DLD1 (cell line): ENCODE measurements around the gene PRXL2A.
"Not testable (repeated sequence)": the region's sequence is repeated elsewhere in the genome, so short reads cannot be mapped to it uniquely, and the experiment has no call there.

ENCODE experiments used
- in situ Hi-C: cut with HindIII; loops from 2 replicates; pipeline ENCODE4 v1.10.0; 2017; ENCODE audit warnings: low sequenced_read_pairs

Gene PRXL2A

DNA sequence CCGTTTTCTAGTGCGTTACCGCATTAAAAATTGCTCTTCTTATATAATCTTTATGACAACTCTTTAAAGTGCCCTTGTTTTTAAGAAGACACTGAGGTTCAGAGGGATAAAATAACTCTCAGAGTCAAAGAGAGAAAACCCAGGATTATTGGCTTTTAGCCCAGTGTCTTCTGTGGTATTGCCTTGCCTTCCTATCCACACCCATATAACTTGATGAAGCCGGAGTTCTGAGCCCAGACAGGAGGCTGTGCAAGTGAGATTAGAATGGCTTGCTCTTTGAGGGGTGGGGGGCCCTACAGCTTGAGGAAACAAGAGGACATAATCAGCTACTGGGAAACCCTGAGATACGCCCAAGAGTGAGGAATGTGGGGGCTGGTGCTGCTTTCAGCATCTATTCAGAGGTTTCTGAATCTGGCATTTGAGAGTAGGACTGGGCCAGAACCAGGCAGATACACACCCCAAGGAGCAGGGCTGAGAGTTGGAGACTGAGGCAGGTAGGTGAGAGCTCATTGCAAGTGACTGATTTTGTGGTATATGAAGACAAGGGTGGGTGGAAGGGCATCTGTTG is 2.3 kb downstream of the PRXL2A start:
- in situ Hi-C loops: no loop called here

DNA sequence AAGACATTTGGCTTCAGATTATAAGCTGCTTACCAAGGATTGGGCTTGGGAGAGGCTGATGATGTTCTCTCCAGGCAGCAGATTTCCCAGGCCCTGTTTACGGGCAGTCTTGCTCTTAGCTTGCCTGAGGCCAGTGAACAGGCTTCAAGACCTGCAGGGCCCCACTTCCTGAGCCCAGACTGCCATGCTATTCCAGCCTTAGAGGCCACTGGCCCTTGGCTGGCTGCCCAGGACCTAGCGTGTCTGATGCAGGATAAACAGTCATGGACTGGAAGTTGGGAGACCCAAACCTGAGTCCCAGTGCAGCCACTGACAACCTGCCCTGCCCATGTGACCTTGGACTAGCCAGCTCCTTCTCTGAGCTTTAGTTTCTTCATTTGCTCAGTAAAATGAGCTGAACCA is 2.9 kb downstream of the PRXL2A start:
- in situ Hi-C loops: no loop called here

DNA sequence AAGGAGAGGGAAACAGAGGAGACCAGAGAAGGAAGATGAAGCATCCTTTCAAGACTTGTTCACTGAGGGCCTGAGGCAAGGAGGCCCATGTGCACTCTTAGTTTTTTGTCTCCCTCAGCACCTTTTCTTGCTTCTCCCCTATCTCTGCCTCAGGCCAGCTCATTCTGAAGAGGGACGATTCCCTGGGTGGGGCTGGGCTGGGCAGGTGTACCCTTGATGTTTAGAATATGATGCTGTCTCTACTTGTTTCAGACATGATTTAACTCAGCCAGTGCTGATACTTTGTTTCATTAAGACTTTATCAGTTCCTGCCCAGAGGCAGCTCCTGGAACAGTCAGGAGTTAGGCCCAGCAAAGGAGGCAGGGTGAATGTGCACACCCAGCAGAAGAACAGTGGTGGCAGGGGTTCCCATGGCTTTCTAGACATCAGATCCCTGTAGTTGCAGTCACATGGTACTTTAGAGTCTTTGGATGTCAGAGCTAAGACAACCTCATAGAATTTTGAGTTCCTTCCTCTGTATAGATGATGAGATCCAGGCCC is 3.4 kb downstream of the PRXL2A start:
- in situ Hi-C loops: no loop called here

DNA sequence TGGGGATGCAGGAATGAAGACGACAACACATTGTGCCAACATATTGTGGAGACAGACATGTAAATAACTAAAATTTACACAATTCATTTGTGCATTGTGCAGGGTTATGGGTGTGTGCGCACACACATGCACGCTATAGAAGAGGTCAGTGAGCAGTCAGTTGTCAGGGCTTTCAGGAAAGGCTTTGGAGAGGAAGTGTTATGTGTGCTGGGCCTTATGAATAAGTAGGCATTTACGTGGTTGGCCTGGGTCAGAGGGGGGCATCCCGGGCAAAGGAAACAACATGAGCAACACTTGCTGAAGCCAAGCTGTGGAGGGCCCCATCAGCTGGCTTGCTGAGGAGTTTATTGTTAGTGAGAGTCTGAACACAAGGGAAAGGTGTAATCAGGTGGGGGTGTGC is 4.1 kb downstream of the PRXL2A start:
- in situ Hi-C loops: no loop called here

DNA sequence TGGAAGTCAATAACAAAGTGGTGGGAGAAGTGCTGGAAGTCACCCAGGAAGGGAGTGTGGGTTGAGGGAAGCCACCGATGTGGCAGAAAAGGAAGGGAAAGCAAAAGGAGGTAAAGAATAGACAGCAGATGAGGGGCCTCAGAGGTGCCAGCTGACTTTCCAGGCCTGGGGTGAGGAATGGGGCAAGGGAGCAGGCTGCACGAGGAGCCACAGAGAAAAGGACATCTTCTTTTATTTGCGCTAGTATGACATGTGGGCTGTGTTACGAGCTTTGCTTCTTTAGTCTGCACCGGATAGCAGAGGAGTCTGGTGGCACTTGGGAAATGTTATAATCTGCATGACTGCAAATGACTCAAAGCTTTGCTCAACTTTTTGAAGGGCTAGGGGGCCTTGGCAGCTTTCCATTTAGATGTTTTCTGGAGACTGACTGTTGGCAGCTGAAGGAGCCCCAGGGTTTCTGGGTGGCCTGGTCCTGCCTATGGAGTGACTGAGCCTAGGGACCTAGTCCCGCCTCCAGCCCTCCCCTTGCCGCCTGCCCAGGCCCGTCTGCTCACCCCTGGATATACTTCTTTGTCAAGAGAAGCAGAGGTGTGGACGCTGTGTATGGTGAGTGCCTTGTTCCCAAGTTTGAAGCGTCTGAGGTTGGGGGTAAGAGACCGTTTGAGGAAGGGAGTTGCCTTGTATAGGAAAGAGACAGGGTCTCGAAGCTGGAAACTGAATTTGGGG is 5.1 kb downstream of the PRXL2A start:
- in situ Hi-C loops: no loop called here

DNA sequence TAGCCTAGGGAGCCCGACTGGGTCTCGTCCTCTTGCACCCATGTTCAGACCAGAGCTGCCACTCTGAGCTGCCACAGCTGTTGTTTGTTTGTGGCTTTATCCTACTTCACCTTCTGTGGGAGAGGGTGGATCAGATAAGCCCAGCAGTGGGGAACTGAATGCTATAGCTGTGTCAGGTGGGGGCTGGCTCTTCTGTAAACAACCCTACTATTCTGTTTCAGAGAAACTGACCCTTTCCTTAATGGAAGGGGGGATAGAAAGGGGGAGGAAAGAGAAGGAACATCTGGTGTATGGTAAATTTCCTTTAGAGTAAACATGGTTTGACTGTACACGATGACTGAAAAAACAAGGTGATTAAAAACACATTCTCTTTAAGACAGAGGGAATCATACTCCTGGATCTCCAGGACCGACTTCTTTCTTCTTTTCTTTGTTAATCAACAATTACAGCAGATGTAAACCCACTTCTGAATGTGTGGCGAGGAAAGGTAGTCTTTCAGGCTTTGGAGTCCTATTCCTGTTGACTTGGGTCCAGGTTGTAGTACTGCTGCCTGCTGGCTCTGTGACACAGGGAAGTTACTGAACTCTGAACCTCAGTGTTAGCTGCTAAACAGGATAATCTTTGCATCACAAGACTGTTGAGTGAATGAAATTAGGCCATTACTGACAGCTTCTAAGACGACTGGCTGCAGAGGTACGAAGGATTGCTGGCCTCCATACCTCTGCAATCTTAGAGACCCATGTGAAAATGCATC is 6.0 kb downstream of the PRXL2A start:
- in situ Hi-C loops: no loop called here

DNA sequence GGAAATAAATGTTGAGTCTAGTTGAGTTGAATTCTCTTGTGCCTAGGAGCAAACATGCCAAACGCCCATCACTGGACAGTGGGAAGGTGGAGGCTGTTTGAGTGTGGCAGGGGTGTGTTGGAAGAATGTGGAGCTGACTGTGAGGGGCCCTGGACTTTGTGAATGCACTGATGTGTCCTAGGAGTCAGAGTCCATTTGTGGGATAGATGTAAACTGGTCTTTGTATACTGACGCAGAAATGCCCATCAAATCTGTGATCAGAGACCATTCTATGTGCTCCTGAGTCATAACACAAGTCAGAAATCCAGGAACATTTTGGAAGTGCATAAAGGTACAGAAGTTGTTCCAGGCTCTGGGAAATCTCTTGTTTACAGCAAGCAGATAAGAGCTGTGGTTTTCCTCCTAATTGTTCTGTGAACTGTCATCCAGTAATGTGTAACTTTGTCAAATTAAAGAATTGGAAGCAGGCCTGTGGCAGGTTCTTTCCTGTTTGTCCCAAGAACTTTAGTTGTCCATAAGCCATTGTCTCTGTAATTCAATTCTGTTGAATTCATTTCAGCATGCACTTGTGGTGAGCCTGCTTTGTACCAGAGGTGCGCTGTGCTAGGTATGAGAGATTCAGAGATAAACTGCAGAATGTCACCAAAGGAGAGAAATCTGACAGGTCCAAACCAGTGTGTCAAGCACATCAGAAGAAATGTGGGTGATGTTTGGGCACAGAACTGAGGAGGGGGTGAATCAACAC is 7.6 kb downstream of the PRXL2A start:
- in situ Hi-C loops: no loop called here

DNA sequence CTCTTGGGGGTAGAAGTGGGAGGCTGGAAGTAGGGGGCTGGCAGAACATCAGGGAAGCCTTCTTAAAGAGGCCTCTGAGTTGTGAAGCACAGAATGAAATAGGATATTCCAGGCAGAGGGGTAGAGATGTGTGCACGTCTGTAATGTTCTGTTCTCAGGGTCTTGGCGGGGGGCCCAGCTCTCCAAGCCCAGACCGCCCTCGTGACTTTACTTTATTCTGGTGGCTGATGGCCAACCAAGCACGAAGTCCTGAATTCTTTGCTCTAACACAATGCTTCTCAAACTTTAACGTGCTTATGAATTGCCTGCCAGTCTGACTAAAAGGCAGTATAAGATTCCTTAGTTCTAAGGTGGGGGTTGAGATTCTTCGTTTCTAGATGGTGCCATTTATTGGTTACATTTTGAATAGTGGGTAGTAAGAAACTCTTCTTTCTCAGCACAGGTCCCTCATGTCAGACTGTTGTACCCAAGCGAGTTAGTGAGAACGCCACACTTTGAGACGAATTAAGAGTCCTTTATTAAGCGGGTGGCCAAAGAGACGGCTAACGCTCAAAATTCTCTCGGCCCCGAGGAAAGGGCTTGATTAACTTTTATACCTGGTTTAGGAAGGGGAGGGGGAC is 8.2 kb downstream of the PRXL2A start:
- in situ Hi-C loops: no loop called here

DNA sequence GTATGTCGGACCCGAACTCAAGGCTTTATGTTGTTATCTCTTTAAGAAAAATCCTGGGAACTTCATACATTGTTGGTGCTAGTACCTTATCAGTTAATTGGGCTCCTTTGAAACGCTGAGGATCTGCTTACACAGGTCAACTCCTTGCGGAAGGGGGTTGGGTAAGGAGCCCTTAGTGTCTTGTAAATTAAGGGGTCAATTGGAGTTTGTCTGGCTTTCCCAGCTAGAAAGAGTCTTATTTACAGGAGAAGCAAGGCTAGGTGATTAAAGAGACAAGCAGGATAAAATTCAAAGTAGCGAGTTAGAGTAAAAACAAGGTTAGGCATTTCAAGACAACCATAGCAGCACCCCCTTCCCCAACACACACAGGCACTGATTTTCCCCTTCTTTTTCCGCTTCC is 8.9 kb downstream of the PRXL2A start:
- in situ Hi-C loops: not testable (repeated sequence)

DNA sequence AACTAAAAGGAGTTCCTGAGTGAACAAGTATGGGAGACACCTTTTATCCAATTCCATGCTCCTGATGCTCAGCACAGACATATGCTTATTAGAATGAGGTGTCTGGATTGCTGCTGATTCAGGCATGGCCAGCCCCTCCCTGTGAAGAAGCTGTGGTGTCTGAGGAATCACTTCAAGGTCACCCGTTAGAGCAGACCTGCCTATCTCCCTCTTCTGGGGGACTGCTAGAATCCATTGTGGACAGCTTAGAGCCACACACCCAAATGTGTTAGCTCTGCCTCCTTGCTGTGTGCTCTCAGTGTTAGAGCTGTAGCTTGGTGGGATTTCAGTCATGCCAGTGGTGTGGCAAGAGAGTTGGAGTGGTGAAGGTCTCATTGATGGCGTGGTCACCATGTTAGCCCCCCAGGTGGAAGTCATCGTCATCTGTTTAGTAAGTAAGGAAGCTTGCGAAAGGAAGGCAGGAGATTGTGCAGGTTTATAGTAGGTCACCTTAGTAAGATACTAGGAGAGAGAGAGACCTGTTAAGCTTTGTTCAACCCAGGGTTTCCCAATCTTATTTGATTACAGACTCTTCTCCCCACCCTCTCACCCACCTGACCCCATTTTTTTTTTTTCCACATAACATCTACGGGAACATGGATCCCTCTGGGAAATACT is 12.8 kb downstream of the PRXL2A start:
- in situ Hi-C loops: loop anchor here (5.0 kb wide), 1 partner anchor 86 kb away; no protein-coding TSS in a partner anchor

DNA sequence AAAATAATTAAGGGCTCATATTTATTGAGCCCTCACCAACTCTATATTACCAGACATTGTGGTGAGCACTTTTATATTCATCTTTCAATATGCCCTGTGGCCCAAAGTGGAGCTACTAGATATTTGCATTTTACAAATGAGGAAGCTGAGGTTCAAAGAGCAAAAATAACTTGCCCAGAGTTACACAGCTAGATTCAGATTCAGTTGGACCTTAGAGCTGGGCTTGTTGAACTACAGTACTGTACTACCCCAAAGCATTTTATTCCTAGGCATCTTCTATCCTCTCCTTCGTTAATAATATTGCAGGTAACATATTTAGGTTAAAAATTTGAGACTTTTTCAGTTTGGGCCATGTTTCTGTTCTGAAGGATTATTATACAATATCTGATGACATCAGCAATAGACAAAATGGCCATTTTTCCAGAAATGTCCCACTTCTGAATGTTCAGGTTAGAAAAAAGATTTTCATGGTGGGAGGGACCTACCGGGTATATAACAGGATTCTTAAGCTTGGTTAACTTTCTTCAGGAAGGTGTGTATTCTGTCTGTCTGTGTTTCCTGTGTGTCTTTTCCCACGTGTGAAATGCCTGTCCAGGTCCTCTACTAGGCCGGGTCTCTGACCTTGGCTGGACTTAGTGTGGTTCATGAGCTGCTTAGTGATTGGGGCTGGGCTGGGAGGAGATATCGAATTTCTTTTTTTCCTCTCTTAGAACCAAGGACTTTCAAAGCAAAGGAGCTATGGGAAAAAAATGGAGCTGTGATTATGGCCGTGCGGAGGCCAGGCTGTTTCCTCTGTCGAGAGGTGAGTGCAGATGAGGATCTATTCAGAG is 13.6 kb downstream of the PRXL2A start:
- in situ Hi-C loops: loop anchor here (5.0 kb wide), 1 partner anchor 85 kb away; no protein-coding TSS in a partner anchor

DNA sequence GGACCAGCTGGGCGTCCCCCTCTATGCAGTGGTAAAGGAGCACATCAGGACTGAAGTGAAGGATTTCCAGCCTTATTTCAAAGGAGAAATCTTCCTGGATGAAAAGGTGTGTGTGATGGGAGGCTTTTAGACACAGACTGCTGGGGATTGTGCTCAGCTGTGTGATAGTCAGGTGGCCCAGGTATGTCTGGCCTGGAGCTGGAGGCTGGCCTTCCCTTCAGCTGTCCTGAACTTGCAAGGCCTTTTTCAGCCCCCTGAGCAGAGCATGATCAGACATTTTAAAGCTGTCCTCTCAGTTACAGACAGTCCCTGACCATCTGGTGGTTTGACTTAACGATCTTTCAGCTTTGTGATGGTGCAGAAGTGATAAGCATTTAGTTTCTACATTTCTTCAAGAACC is 17.6 kb downstream of the PRXL2A start:
- in situ Hi-C loops: no loop called here

DNA sequence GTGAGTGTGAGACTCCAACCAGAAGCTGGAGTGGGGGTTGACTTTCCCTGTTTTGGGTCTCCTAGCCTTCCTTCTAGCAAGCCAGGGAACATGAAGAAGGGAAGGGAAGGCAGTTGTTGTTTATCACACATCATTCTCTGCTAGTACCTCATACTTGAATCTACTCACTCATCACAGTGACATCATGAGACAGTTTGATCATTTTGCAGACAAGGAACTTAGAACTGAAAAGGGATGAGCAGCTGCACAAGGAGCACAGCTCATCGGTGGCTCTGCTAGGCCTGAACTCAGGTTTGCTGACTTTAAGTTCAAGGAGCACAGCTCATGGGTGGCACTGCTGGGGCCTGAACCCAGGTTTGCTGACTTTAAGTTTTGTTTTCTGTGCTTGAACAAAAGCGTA is 19.2 kb downstream of the PRXL2A start:
- in situ Hi-C loops: no loop called here

DNA sequence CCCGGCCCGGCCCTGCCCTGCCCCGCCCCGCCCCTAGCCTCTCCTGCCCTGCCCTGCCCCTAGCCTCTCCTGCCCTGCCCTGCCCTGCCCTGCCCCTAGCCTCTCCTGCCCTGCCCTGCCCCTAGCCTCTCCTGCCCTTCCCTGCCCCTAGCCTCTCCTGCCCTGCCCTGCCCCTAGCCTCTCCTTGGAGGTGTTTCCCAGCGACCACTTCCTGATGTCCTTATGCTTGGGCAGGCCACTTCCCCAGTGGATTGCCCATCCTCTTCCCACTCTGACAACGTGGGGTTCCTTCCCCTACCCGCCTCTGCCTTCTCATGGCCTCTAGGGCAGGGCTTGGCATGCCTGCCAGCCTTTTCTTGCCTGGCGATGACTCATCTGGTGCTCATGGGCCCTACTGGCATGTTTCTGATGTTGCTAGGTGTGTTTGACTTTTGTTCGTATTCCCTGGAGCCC is 21.2 kb downstream of the PRXL2A start:
- in situ Hi-C loops: no loop called here

DNA sequence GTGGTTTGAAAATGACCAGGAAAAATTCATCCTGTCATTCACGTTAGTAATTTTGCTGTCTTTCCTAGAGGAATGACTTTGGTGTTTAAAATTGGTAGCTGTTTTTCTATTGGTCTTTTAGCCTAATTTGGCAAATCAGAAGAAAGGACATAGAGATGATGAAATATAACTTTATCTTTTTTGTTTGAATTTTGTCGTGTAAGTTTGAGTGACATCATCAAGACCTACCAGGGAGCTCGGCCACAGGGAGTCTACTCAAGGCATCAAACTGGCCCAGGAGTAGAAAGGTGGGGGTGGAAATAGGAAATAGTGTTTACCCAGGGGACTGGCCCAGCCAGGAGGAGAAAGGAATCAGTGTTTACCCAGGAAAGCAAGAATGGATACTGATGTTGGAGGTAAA is 24.8 kb downstream of the PRXL2A start:
- in situ Hi-C loops: no loop called here

DNA sequence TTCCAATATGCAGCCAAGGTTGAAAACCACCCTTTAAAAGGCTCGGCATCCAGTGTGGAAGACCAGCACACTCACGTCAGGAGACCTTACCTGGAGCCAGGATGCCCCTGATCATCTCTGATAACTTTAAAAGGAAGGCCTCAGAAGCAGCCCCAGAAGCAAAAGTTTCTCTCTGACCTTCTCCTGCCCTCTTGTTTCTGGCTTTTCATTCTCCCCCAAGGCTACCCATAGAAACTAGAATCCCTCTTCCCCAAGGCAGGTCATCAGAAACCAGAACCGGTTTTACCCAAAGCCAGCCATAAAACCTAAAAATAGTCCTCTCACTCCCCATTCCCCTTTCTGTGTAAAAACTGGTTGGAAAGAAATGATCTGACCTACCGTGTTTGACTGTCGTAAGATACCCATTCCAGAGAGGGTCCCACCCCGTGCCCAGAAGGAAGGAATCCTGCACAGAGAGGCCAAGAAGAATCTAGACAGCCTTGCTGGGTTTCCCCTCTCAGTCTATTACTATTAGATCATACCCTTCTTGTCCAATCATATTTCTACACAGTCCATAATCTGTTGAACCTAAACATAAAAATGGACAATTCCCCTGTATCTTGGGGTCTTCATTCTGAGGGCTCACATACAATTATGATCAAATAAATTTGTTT is 28.2 kb downstream of the PRXL2A start:
- in situ Hi-C loops: no loop called here

DNA sequence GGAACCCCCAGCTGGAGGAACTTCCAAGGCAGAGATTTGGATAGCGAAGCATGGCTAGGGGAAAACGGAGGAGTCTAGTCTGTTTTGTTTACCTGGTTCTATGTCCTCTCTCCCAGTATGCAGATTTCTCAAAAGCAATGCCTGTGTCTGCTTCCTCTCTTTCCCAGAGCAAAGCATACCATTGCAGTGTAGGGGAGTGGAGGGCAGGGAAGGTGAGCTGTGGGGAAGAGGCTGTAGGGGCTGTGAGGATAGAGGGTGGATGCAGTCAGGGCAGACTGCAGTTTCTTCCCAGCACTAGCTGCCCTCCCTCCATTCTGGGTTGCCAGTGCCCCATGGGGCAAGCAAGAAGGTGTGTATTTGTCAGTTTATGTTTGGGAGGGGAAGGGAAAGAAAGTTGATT is 28.9 kb downstream of the PRXL2A start:
- in situ Hi-C loops: no loop called here

DNA sequence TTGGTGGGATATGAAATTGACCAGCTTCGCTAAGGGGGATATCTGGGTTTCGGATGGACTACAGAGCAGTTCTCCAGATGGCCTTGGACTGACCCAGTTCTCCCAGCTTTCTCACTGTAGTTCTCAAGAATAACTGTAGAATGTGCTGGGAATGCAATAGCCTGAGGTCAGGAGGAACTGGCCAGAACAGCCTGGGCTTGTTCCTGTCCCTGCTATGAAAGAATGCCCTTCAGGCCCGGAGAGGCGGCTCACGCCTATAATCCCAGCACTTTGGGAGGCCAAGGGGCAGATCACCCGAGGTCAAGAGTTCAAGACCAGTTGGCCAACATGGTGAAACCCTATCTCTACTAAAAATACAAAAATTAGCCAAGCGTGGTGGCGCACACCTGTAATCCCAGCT is 33.5 kb downstream of the PRXL2A start:
- in situ Hi-C loops: no loop called here

DNA sequence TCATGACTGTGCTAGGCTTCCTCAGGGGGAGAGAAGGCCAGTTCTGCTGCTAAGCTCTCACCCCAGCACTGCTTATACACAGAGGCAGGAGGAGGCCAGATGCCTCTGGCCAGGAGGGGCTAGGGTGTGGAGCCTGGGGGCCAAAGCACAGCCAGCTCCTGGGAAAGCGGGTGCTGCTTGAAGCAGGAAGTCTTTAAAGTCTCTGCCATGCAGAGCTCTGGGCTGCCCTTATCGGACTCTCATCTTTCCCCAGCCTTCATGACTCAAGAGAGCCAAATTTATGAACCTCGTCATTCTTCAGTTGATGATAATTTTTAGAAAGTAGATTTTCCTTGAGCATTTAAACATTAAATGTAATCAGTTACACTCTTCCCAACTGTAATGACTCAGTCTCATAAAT is 34.5 kb downstream of the PRXL2A start:
- in situ Hi-C loops: no loop called here
